ENCODE data around the gene NUDT17. TPM values are rescaled to one million over a fixed set of nuclear protein-coding genes. Genes with fewer than 3 reads are reported as not detected.
"Not testable (repeated sequence)": the region's sequence is repeated elsewhere in the genome, so short reads cannot be mapped to it uniquely, and the experiment has no call there.

Gene NUDT17
- total RNA-seq, 3 donors from 2014 or later (not counting 1 experiment from before 2014, with no cell fraction given), result 3.3 to 4.9 (median 3.4) TPM

- intact Hi-C loops (cut with micrococcal nuclease), result no loop called here
- H3K4me3 Mint-ChIP-seq, result no peak overlapping the region
- ATAC-seq (no peak), DNase-seq (no peak)
- H3K4me3 ChIP-seq (ENCODE audit: low read length), result no peak overlapping the region
- no peaks in the 10 kb centered on the region for H3K9me3 ChIP-seq (ENCODE audit: control insufficient read depth, insufficient read depth, low read length)
- H3K4me1 Mint-ChIP-seq, result peaks cover 22 to 33% of the 10 kb centered on the region in 2 donors
- H3K36me3 Mint-ChIP-seq, result peaks cover 36% of the 10 kb centered on the region
- no peak for TF ChIP-seq CTCF (IDR thresholded peaks at IDR 0.05)
- H3K27ac Mint-ChIP-seq, result no peak overlapping the region
- no peaks in the 10 kb centered on the region for H3K9me3 Mint-ChIP-seq
- no peak overlapping the region for H3K27ac ChIP-seq (ENCODE audit: low read length)
- no peaks in the 10 kb centered on the region for H3K27me3 ChIP-seq (ENCODE audit: control insufficient read depth, insufficient read depth, low read length)
- peaks cover 66% of the 10 kb centered on the region for H3K36me3 ChIP-seq (ENCODE audit: control insufficient read depth, insufficient read depth, low read length)
- peaks cover 9% of the 10 kb centered on the region for H3K4me1 ChIP-seq (ENCODE audit: control insufficient read depth, insufficient read depth, low read length)
- H3K27me3 Mint-ChIP-seq (ENCODE audit: low read depth in 2 of 2), result no peaks in the 10 kb centered on the region
Measured at GRCh38 chr1:145827966-145828365, 17.5 kb upstream of the NUDT17 start.

- no peak overlapping the region for H3K4me3 Mint-ChIP-seq
- H3K4me1 ChIP-seq (ENCODE audit: control insufficient read depth, insufficient read depth, low read length), result peaks cover 9% of the 10 kb centered on the region
- no peaks in the 10 kb centered on the region for H3K9me3 Mint-ChIP-seq
- H3K36me3 ChIP-seq (ENCODE audit: control insufficient read depth, insufficient read depth, low read length), result peaks cover 71% of the 10 kb centered on the region
- no peak overlapping the region for H3K27ac Mint-ChIP-seq
- intact Hi-C loops (cut with micrococcal nuclease), result no loop called here
- H3K4me1 Mint-ChIP-seq, result peaks cover 22 to 33% of the 10 kb centered on the region in 2 donors
- no peak overlapping the region for H3K4me3 ChIP-seq (ENCODE audit: low read length)
- no peak for TF ChIP-seq CTCF (IDR thresholded peaks at IDR 0.05)
- no peaks in the 10 kb centered on the region for H3K27me3 ChIP-seq (ENCODE audit: control insufficient read depth, insufficient read depth, low read length)
- no peaks in the 10 kb centered on the region for H3K27me3 Mint-ChIP-seq (ENCODE audit: low read depth in 2 of 2)
- no peak overlapping the region for H3K27ac ChIP-seq (ENCODE audit: low read length)
- no peaks in the 10 kb centered on the region for H3K9me3 ChIP-seq (ENCODE audit: control insufficient read depth, insufficient read depth, low read length)
- DNase-seq, result no peak
- peaks cover 41% of the 10 kb centered on the region for H3K36me3 Mint-ChIP-seq
- ATAC-seq, result no peak
Measured at GRCh38 chr1:145828367-145829026, 16.9 kb upstream of the NUDT17 start.

- ATAC-seq; H3K9me3 Mint-ChIP-seq; H3K27me3 ChIP-seq (ENCODE audit: control insufficient read depth, insufficient read depth, low read length); H3K4me1 ChIP-seq (ENCODE audit: control insufficient read depth, insufficient read depth, low read length); H3K27ac Mint-ChIP-seq; H3K4me3 Mint-ChIP-seq; H3K9me3 ChIP-seq (ENCODE audit: control insufficient read depth, insufficient read depth, low read length); H3K4me3 ChIP-seq (ENCODE audit: low read length); intact Hi-C loops (cut with micrococcal nuclease); DNase-seq; H3K27ac ChIP-seq (ENCODE audit: low read length); H3K27me3 Mint-ChIP-seq (ENCODE audit: low read depth in 2 of 2): not testable (repeated sequence)
- Mint-ChIP-seq H3K4me1 (peaks cover 7 to 13% of the 10 kb centered on the region in 2 donors), H3K36me3 (peaks cover 41% of the 10 kb centered on the region)
- H3K36me3 ChIP-seq (ENCODE audit: control insufficient read depth, insufficient read depth, low read length), result peaks cover 87% of the 10 kb centered on the region
- WGBS (ENCODE audit: insufficient coverage), result 96% methylated on average over 2 of the region's 2 CpGs
Measured at GRCh38 chr1:145830810-145831209, 14.6 kb upstream of the NUDT17 start.

GRCh38 chr1:145837656-145838055 is 7.8 kb upstream of the NUDT17 start:
- no peak for DNase-seq
- ATAC-seq, result no peak
- no peaks in the 10 kb centered on the region for H3K9me3 Mint-ChIP-seq
- no peak overlapping the region for H3K4me3 Mint-ChIP-seq
- intact Hi-C loops (cut with micrococcal nuclease), result no loop called here
- H3K27me3 ChIP-seq (ENCODE audit: control insufficient read depth, insufficient read depth, low read length), result no peaks in the 10 kb centered on the region
- H3K27ac Mint-ChIP-seq, result no peak overlapping the region
- WGBS (ENCODE audit: insufficient coverage), result 100% methylated on average over 1 of the region's 1 CpG
- H3K36me3 ChIP-seq (ENCODE audit: control insufficient read depth, insufficient read depth, low read length), result peaks cover 85% of the 10 kb centered on the region
- H3K4me1 ChIP-seq (ENCODE audit: control insufficient read depth, insufficient read depth, low read length), result no peaks in the 10 kb centered on the region
- H3K4me1 Mint-ChIP-seq, result no peaks in the 10 kb centered on the region
- H3K9me3 ChIP-seq (ENCODE audit: control insufficient read depth, insufficient read depth, low read length), result no peaks in the 10 kb centered on the region
- peaks cover 18% of the 10 kb centered on the region for H3K36me3 Mint-ChIP-seq
- H3K4me3 ChIP-seq (ENCODE audit: low read length), result no peak overlapping the region
- H3K27me3 Mint-ChIP-seq (ENCODE audit: low read depth in 2 of 2), result no peaks in the 10 kb centered on the region
- H3K27ac ChIP-seq (ENCODE audit: low read length), result no peak overlapping the region
- no peak for TF ChIP-seq CTCF (IDR thresholded peaks at IDR 0.05)
